ENCODE data around the gene NT5DC4. TPM values are rescaled to one million over a fixed set of nuclear protein-coding genes. Genes with fewer than 3 reads are reported as not detected.
A peak's percentile ranks its signal among the peaks of the same experiment; 100 is the strongest.

NT5DC4 gene
- not detected for total RNA-seq

GRCh38 chr2:112720785-112721184 lies at the start of gene NT5DC4:
Gene NT5DC4, plus strand, starts transcription at chr2:112721020. Its CDS starts 60 bp downstream, at chr2:112721080.
- DNase-seq (ENCODE audit: low read depth in 2 of 3, low spot score in 2 of 3), result no peak

- no peak for DNase-seq (ENCODE audit: low read depth in 2 of 3, low spot score in 2 of 3)
These were observed 49.0 kb upstream of the NT5DC4 start for GRCh38 chr2:112671801-112672200.

- no peak for DNase-seq (ENCODE audit: low read depth in 2 of 3, low spot score in 2 of 3)
These were observed 47.8 kb upstream of the NT5DC4 start for GRCh38 chr2:112673008-112673407.

GRCh38 chr2:112674229-112674628 lies 46.6 kb upstream of the NT5DC4 start:
- peak in 2 of 3 donors; percentile 81 to 87 for DNase-seq (ENCODE audit: low read depth in 2 of 3, low spot score in 2 of 3)

- DNase-seq (ENCODE audit: low read depth in 2 of 3, low spot score in 2 of 3), result no peak
These were observed 41.3 kb upstream of the NT5DC4 start for GRCh38 chr2:112679484-112679883.

GRCh38 chr2:112680666-112681101 lies 40.1 kb upstream of the NT5DC4 start:
- no peak for DNase-seq (ENCODE audit: low read depth in 2 of 3, low spot score in 2 of 3)

- no peak for DNase-seq (ENCODE audit: low read depth in 2 of 3, low spot score in 2 of 3)
These were observed 38.7 kb upstream of the NT5DC4 start for GRCh38 chr2:112682101-112682500.

- DNase-seq (ENCODE audit: low read depth in 2 of 3, low spot score in 2 of 3), result no peak
These were observed 37.0 kb upstream of the NT5DC4 start for GRCh38 chr2:112683550-112684414.

GRCh38 chr2:112684415-112684775 lies 36.4 kb upstream of the NT5DC4 start:
- no peak for DNase-seq (ENCODE audit: low read depth in 2 of 3, low spot score in 2 of 3)

- no peak for DNase-seq (ENCODE audit: low read depth in 2 of 3, low spot score in 2 of 3)
These were observed 35.4 kb upstream of the NT5DC4 start for GRCh38 chr2:112685271-112685884.

- DNase-seq (ENCODE audit: low read depth in 2 of 3, low spot score in 2 of 3), result no peak
These were observed 34.2 kb upstream of the NT5DC4 start for GRCh38 chr2:112686348-112687217.

- DNase-seq (ENCODE audit: low read depth in 2 of 3, low spot score in 2 of 3), result no peak
These were observed 33.3 kb upstream of the NT5DC4 start for GRCh38 chr2:112687522-112687921.

- no peak for DNase-seq (ENCODE audit: low read depth in 2 of 3, low spot score in 2 of 3)
These were observed 32.5 kb upstream of the NT5DC4 start for GRCh38 chr2:112688086-112688880.

GRCh38 chr2:112690853-112691401 lies 29.9 kb upstream of the NT5DC4 start:
- DNase-seq (ENCODE audit: low read depth in 2 of 3, low spot score in 2 of 3), result peak; percentile 31 to 85 (median 80)

- no peak for DNase-seq (ENCODE audit: low read depth in 2 of 3, low spot score in 2 of 3)
These were observed 28.9 kb upstream of the NT5DC4 start for GRCh38 chr2:112691881-112692281.

GRCh38 chr2:112692495-112692911 lies 28.3 kb upstream of the NT5DC4 start:
- DNase-seq (ENCODE audit: low read depth in 2 of 3, low spot score in 2 of 3), result peak in 2 of 3 donors; percentile 80 to 84

GRCh38 chr2:112692918-112693317 lies 27.9 kb upstream of the NT5DC4 start:
- DNase-seq (ENCODE audit: low read depth in 2 of 3, low spot score in 2 of 3), result no peak

- no peak for DNase-seq (ENCODE audit: low read depth in 2 of 3, low spot score in 2 of 3)
These were observed 27.2 kb upstream of the NT5DC4 start for GRCh38 chr2:112693596-112693995.

- no peak for DNase-seq (ENCODE audit: low read depth in 2 of 3, low spot score in 2 of 3)
These were observed 26.6 kb upstream of the NT5DC4 start for GRCh38 chr2:112694182-112694581.
